IMR-90 (cell line): ENCODE results near the gene LAMA3.

Source experiments
- BHLHE40 ChIP-seq: fragments of 150-350 bp; IDR thresholded peaks from 2 replicates; pipeline ENCODE4 v1.6.1; 2016; ENCODE audit warnings: mild to moderate bottlenecking, low read depth, low read length
- POLR2A ChIP-seq: IDR thresholded peaks from 2 replicates; pipeline ENCODE4 v1.6.1; 2012; ENCODE audit warnings: mild to moderate bottlenecking, low read depth, low read length
- RFX5 ChIP-seq: IDR thresholded peaks from 2 replicates; pipeline ENCODE4 v1.8.0; 2012; ENCODE audit warnings: low read depth, mild to moderate bottlenecking, low read length, moderate library complexity
- TF ChIP-seq, protein P1 (sequence below): conservative IDR thresholded peaks from 2 replicates; pipeline ENCODE4 v1.5.1; 2012; ENCODE audit warnings: mild to moderate bottlenecking, low read depth, low read length, improper control_type of control experiment
- TF ChIP-seq, protein P2 (sequence below): fragments of 150-350 bp; IDR thresholded peaks from 2 replicates; pipeline ENCODE4 v1.6.1; 2016; ENCODE audit warnings: low read depth, mild to moderate bottlenecking, low read length, moderate library complexity, borderline replicate concordance

DNA sequence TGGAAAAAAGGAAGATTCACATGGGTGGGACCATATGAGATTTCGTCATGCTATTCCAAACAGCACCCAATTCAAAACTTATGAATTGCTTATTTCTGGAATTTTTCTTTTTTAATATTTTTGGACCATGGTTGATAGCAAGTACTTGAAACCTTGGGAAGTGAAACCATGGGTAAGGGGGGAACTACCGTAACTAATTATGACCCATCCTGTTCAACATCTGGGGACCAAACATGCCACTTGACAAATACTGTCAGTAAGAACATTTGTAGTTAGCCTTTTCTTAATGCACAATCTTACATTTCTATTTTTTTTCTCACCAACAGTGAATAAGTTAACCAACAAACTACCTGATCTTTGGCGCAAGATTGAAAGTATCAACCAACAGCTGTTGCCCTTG, 219.6 kb downstream of the LAMA3 start:
- TF ChIP-seq POLR2A, result no peak
- TF ChIP-seq, protein P1, sequence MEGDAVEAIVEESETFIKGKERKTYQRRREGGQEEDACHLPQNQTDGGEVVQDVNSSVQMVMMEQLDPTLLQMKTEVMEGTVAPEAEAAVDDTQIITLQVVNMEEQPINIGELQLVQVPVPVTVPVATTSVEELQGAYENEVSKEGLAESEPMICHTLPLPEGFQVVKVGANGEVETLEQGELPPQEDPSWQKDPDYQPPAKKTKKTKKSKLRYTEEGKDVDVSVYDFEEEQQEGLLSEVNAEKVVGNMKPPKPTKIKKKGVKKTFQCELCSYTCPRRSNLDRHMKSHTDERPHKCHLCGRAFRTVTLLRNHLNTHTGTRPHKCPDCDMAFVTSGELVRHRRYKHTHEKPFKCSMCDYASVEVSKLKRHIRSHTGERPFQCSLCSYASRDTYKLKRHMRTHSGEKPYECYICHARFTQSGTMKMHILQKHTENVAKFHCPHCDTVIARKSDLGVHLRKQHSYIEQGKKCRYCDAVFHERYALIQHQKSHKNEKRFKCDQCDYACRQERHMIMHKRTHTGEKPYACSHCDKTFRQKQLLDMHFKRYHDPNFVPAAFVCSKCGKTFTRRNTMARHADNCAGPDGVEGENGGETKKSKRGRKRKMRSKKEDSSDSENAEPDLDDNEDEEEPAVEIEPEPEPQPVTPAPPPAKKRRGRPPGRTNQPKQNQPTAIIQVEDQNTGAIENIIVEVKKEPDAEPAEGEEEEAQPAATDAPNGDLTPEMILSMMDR, result no peak
- TF ChIP-seq BHLHE40, result no peak
- TF ChIP-seq, protein P2, sequence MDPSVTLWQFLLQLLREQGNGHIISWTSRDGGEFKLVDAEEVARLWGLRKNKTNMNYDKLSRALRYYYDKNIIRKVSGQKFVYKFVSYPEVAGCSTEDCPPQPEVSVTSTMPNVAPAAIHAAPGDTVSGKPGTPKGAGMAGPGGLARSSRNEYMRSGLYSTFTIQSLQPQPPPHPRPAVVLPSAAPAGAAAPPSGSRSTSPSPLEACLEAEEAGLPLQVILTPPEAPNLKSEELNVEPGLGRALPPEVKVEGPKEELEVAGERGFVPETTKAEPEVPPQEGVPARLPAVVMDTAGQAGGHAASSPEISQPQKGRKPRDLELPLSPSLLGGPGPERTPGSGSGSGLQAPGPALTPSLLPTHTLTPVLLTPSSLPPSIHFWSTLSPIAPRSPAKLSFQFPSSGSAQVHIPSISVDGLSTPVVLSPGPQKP, result no peak
- no peak for TF ChIP-seq RFX5
